Ishikawa (cell line): ENCODE data around the gene KMT5C.

Experiments used
- CEBPB ChIP-seq: IDR thresholded peaks from 2 replicates; pipeline ENCODE4 v1.6.1; 2012
- CREB1 ChIP-seq: IDR thresholded peaks from 2 replicates; pipeline ENCODE4 v1.6.1; 2012; ENCODE audit warnings: low read depth
- EGR1 ChIP-seq: IDR thresholded peaks from 2 replicates; pipeline ENCODE4 v1.6.1; 2012
- EP300 ChIP-seq: IDR thresholded peaks from 2 replicates; pipeline ENCODE4 v1.6.1; 2012; ENCODE audit warnings: borderline replicate concordance
- FOXM1 ChIP-seq: IDR thresholded peaks from 2 replicates; pipeline ENCODE4 v1.6.1; 2012; ENCODE audit warnings: low read depth, borderline replicate concordance
- NFIC ChIP-seq: IDR thresholded peaks from 2 replicates; pipeline ENCODE4 v1.6.1; 2012
- RAD21 ChIP-seq: IDR thresholded peaks from 2 replicates; pipeline ENCODE4 v1.6.1; 2012; ENCODE audit warnings: low read depth
- TAF1 ChIP-seq: IDR thresholded peaks from 2 replicates; pipeline ENCODE4 v1.6.1; 2012; ENCODE audit warnings: low read depth, mild to moderate bottlenecking
- TCF12 ChIP-seq: IDR thresholded peaks from 2 replicates; pipeline ENCODE4 v1.6.1; 2012; ENCODE audit warnings: low read depth
- TEAD4 ChIP-seq: IDR thresholded peaks from 2 replicates; pipeline ENCODE4 v1.6.1; 2012
- YY1 ChIP-seq: IDR thresholded peaks from 2 replicates; pipeline ENCODE4 v1.6.1; 2012; ENCODE audit warnings: low read depth
- ZBTB7A ChIP-seq: IDR thresholded peaks from 2 replicates; pipeline ENCODE4 v1.6.1; 2012; ENCODE audit warnings: low read depth
- TF ChIP-seq, protein P1 (sequence below): IDR thresholded peaks from 2 replicates; pipeline ENCODE4 v1.6.1; 2012
- TF ChIP-seq, protein P2 (sequence below): IDR thresholded peaks from 2 replicates; pipeline ENCODE4 v1.6.1; 2012; ENCODE audit warnings: low read depth, mild to moderate bottlenecking
- TF ChIP-seq, protein P3 (sequence below): IDR thresholded peaks from 2 replicates; pipeline ENCODE4 v1.6.1; 2012

Gene KMT5C

DNA sequence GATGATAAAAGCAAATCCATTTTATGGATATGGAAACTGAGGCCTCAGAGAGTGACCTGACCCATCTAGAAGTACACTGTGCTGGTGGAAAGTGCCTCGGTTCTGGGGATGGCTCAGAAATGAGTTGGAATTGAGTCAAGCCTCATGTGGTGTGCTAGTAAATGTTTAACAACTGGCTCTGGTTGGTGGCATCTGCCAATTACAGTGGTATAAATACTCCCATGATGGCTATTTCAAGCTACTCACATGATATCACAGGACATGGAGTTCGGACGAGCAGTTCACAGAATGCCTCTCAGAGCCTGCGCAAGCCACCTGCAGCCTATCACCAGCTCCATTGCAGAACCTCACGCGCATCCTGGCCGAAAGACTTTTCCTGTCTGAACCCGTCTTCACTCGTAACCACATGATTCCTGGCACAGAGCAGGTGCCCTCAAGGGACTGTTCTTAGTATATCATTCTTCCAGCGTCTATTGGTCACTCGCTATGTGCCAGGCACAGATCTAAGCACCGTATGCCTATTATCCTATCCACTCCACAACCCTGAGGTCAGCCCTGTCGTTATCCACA lies 23.6 kb upstream of the KMT5C start:
- TF ChIP-seq NFIC (no peak), RAD21 (no peak), TAF1 (no peak), TEAD4 (no peak), EP300 (no peak), FOXM1 (no peak), CREB1 (no peak), ZBTB7A (no peak), TCF12 (no peak), EGR1 (no peak), YY1 (no peak), CEBPB (no peak)
- TF ChIP-seq, protein P1, sequence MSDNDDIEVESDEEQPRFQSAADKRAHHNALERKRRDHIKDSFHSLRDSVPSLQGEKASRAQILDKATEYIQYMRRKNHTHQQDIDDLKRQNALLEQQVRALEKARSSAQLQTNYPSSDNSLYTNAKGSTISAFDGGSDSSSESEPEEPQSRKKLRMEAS, result no peak
- TF ChIP-seq, protein P2, sequence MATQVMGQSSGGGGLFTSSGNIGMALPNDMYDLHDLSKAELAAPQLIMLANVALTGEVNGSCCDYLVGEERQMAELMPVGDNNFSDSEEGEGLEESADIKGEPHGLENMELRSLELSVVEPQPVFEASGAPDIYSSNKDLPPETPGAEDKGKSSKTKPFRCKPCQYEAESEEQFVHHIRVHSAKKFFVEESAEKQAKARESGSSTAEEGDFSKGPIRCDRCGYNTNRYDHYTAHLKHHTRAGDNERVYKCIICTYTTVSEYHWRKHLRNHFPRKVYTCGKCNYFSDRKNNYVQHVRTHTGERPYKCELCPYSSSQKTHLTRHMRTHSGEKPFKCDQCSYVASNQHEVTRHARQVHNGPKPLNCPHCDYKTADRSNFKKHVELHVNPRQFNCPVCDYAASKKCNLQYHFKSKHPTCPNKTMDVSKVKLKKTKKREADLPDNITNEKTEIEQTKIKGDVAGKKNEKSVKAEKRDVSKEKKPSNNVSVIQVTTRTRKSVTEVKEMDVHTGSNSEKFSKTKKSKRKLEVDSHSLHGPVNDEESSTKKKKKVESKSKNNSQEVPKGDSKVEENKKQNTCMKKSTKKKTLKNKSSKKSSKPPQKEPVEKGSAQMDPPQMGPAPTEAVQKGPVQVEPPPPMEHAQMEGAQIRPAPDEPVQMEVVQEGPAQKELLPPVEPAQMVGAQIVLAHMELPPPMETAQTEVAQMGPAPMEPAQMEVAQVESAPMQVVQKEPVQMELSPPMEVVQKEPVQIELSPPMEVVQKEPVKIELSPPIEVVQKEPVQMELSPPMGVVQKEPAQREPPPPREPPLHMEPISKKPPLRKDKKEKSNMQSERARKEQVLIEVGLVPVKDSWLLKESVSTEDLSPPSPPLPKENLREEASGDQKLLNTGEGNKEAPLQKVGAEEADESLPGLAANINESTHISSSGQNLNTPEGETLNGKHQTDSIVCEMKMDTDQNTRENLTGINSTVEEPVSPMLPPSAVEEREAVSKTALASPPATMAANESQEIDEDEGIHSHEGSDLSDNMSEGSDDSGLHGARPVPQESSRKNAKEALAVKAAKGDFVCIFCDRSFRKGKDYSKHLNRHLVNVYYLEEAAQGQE, result no peak
- TF ChIP-seq, protein P3, sequence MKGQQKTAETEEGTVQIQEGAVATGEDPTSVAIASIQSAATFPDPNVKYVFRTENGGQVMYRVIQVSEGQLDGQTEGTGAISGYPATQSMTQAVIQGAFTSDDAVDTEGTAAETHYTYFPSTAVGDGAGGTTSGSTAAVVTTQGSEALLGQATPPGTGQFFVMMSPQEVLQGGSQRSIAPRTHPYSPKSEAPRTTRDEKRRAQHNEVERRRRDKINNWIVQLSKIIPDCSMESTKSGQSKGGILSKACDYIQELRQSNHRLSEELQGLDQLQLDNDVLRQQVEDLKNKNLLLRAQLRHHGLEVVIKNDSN, result no peak

DNA sequence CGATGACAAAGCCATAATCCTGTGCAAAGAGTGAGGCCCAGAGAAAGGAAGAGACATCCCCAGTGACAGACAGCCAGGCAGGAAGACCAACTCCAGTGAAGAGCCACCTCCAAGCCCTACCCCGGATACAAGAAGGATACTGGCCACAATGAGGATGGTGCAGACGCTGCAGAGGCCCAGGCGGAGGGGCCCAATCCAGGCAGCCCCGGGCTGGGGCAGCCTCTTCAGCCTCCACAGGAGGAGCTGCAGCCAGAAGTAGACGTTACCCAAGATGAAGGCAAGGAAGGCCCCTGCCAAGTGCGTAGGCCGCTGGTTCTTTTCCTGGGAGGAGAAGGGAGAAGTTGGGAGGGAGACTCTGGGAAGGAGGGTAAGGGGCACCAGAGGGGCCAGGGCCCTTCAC lies 23.0 kb upstream of the KMT5C start:
- TF ChIP-seq YY1, result no peak

DNA sequence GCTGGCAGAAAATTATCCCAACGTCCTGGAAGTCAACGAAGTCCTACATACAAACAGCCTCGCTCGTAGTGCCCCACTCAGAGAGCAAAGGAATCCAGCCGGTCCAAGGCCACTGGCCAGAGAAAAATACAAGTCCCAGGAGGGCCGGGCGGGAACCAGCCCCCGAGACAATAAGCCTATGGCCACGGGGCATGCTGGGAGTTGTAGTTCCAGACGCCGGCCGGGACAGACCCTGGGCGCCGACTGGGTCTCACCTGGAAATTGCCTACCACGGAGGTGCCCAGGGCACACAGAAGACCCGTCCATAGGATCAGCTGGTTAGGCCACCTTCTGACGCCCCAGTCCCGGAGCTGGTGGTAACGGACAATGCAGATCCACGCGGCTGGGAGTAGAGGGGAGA lies 19.9 kb upstream of the KMT5C start:
- TF ChIP-seq, protein P2, result no peak
- TF ChIP-seq, protein P3, result 0 out of 2 replicates have a peak, but pooled peaks have one; percentile 13

DNA sequence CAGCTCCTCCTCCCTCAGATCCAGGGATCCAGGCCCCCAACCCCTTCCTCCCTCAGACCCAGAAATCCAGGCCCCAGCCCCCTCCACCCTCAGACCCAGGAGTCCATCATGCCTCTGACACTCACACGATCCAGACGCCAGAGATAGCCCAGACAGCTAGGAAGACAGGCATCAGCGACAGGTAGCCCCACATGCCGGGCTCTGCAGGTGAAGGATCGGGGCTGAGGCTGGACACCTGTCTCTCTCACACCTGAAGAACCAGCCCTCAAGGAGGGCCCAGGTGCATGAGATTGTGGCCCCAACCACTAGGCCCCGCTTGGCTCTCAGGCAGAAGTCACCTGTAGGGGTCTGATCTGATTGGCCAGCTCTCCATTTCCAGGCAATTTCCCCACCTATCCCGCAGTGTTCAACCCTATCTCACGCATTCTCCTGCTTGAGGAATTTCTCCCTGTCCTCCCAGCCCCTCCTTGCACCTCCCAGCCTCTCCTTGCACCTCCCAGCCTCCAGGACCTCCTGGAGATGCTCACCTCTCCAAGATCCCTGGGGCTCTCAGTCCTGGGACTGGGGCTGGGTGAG lies 18.7 kb upstream of the KMT5C start:
- TF ChIP-seq FOXM1 (no peak), CEBPB (no peak), ZBTB7A (no peak), RAD21 (no peak), TCF12 (no peak), TAF1 (no peak), YY1 (no peak)
- TF ChIP-seq, protein P1, result no peak
- TF ChIP-seq, protein P3, result no peak
- TF ChIP-seq, protein P2, result no peak
